ENCODE measurements around the gene OTULINL. TPM values are rescaled to one million over a fixed set of nuclear protein-coding genes. Genes with fewer than 3 reads are reported as not detected.

The OTULINL gene
- polyA plus RNA-seq, 3 donors, result 10.6 to 13.5 (median 12.9) TPM

GRCh38 chr5:14572385-14572784 lies 9.2 kb upstream of the OTULINL start:
- DNase-seq (ENCODE audit: extremely low read depth in 1 of 11, low read depth in 9 of 11, low spot score in 4 of 11), result no peak

- DNase-seq (ENCODE audit: extremely low read depth in 1 of 11, low read depth in 9 of 11, low spot score in 4 of 11), result no peak
Measured at GRCh38 chr5:14572836-14573235, 8.8 kb upstream of the OTULINL start.

- no peak for DNase-seq (ENCODE audit: extremely low read depth in 1 of 11, low read depth in 9 of 11, low spot score in 4 of 11)
Measured at GRCh38 chr5:14574096-14574495, 7.5 kb upstream of the OTULINL start.

- no peak for DNase-seq (ENCODE audit: extremely low read depth in 1 of 11, low read depth in 9 of 11, low spot score in 4 of 11)
Measured at GRCh38 chr5:14574891-14575508, 6.6 kb upstream of the OTULINL start.

- no peak for DNase-seq (ENCODE audit: extremely low read depth in 1 of 11, low read depth in 9 of 11, low spot score in 4 of 11)
Measured at GRCh38 chr5:14576206-14576605, 5.4 kb upstream of the OTULINL start.

GRCh38 chr5:14577079-14577725 lies 4.4 kb upstream of the OTULINL start:
- DNase-seq (ENCODE audit: extremely low read depth in 1 of 11, low read depth in 9 of 11, low spot score in 4 of 11), result no peak

GRCh38 chr5:14577971-14578370 lies 3.6 kb upstream of the OTULINL start:
- DNase-seq (ENCODE audit: extremely low read depth in 1 of 11, low read depth in 9 of 11, low spot score in 4 of 11), result no peak

- DNase-seq (ENCODE audit: extremely low read depth in 1 of 11, low read depth in 9 of 11, low spot score in 4 of 11), result no peak
Measured at GRCh38 chr5:14579246-14579645, 2.3 kb upstream of the OTULINL start.

- no peak for DNase-seq (ENCODE audit: extremely low read depth in 1 of 11, low read depth in 9 of 11, low spot score in 4 of 11)
Measured at GRCh38 chr5:14579731-14580397, 1.7 kb upstream of the OTULINL start.

GRCh38 chr5:14580398-14581034 lies 1.1 kb upstream of the OTULINL start:
- DNase-seq (ENCODE audit: extremely low read depth in 1 of 11, low read depth in 9 of 11, low spot score in 4 of 11), result peak in 3 of 11 donors; percentile 13 to 20 (median 14)

GRCh38 chr5:14581891-14582796 lies 552 bp downstream of the OTULINL start:
- peak in 6 of 11 donors; percentile 14 to 44 (median 32) for DNase-seq (ENCODE audit: extremely low read depth in 1 of 11, low read depth in 9 of 11, low spot score in 4 of 11)

- DNase-seq (ENCODE audit: extremely low read depth in 1 of 11, low read depth in 9 of 11, low spot score in 4 of 11), result peak in 1 of 11 donors; percentile 9
Measured at GRCh38 chr5:14582797-14583137, 1.2 kb downstream of the OTULINL start.

GRCh38 chr5:14584848-14585247 lies 3.3 kb downstream of the OTULINL start:
- no peak for DNase-seq (ENCODE audit: extremely low read depth in 1 of 11, low read depth in 9 of 11, low spot score in 4 of 11)

GRCh38 chr5:14587150-14587549 lies 5.6 kb downstream of the OTULINL start:
- DNase-seq (ENCODE audit: extremely low read depth in 1 of 11, low read depth in 9 of 11, low spot score in 4 of 11), result no peak

- DNase-seq (ENCODE audit: extremely low read depth in 1 of 11, low read depth in 9 of 11, low spot score in 4 of 11), result no peak
Measured at GRCh38 chr5:14588145-14588544, 6.6 kb downstream of the OTULINL start.

- no peak for DNase-seq (ENCODE audit: extremely low read depth in 1 of 11, low read depth in 9 of 11, low spot score in 4 of 11)
Measured at GRCh38 chr5:14588758-14589543, 7.4 kb downstream of the OTULINL start.

- no peak for DNase-seq (ENCODE audit: extremely low read depth in 1 of 11, low read depth in 9 of 11, low spot score in 4 of 11)
Measured at GRCh38 chr5:14590949-14591348, 9.4 kb downstream of the OTULINL start.

GRCh38 chr5:14591548-14591947 lies 10.0 kb downstream of the OTULINL start:
- DNase-seq (ENCODE audit: extremely low read depth in 1 of 11, low read depth in 9 of 11, low spot score in 4 of 11), result no peak
